HG03469 (cell line): ENCODE measurements around the gene ZNF717.
A peak's percentile ranks its signal among the peaks of the same experiment; 100 is the strongest.
"Not testable (repeated sequence)": the region's sequence is repeated elsewhere in the genome, so short reads cannot be mapped to it uniquely, and the experiment has no call there.

Source experiments
- ATAC-seq: cut with Tn5 transposase; IDR thresholded peaks from one replicate; pipeline ENCODE4 v1.9.1; 2021; ENCODE audit warnings: mild to moderate bottlenecking, moderate library complexity, moderate number of reproducible peaks; ENCODE audit not compliant: unreplicated experiment

Gene ZNF717

GRCh38 chr3:75785081-75785755 lies at the start of gene ZNF717:
ZNF717 (minus strand) TSS chr3:75785549; CDS start chr3:75783362, 2,187 bp downstream.
- ATAC-seq: peak; percentile 65

GRCh38 chr3:75831076-75831475 lies 45.7 kb upstream of the ZNF717 start:
- not testable (repeated sequence) for ATAC-seq

- not testable (repeated sequence) for ATAC-seq
These were observed 32.7 kb upstream of the ZNF717 start for GRCh38 chr3:75818019-75818418.

GRCh38 chr3:75816287-75817180 lies 31.2 kb upstream of the ZNF717 start:
- not testable (repeated sequence) for ATAC-seq

- ATAC-seq: no peak
These were observed 29.4 kb upstream of the ZNF717 start for GRCh38 chr3:75814797-75815196.

- ATAC-seq: no peak
These were observed 2.8 kb downstream of the ZNF717 start for GRCh38 chr3:75782506-75782905.

GRCh38 chr3:75781079-75781745 lies 4.1 kb downstream of the ZNF717 start:
- ATAC-seq: no peak

GRCh38 chr3:75777742-75778141 lies 7.6 kb downstream of the ZNF717 start:
- ATAC-seq: not testable (repeated sequence)

- not testable (repeated sequence) for ATAC-seq
These were observed 13.7 kb downstream of the ZNF717 start for GRCh38 chr3:75771631-75772030.

GRCh38 chr3:75768303-75769017 lies 16.9 kb downstream of the ZNF717 start:
- no peak for ATAC-seq

GRCh38 chr3:75737831-75738493 lies 47.4 kb downstream of the ZNF717 start:
- ATAC-seq: no peak

GRCh38 chr3:75727985-75728384 lies 57.4 kb downstream of the ZNF717 start:
- ATAC-seq: no peak

- no peak for ATAC-seq
These were observed 93.3 kb downstream of the ZNF717 start for GRCh38 chr3:75692061-75692460.

GRCh38 chr3:75687323-75687722 lies 98.0 kb downstream of the ZNF717 start:
- no peak for ATAC-seq
